AG04450 (cell line): Measurements from ENCODE around the gene PDE7B. TPM values are rescaled to one million over a fixed set of nuclear protein-coding genes. Genes with fewer than 3 reads are reported as not detected.

Experiments used
- CTCF ChIA-PET: fragments of 300-600, 350-600 bp; formaldehyde crosslinking; extraction: SDS; loops from one replicate; lab custom pipeline; 2022; ENCODE audit warnings: antibody characterized with exemption, inconsistent platforms; lab: Charles Lee
- POLR2A ChIA-PET: fragments of 350-600 bp; formaldehyde crosslinking; extraction: SDS; loops from one replicate; lab custom pipeline; 2021; ENCODE audit warnings: antibody characterized with exemption, inconsistent platforms; lab: Yijun Ruan, JAX
- DNase-seq: peaks from one replicate; pipeline ENCODE4 v3.0.0-alpha.2; 2011; ENCODE audit warnings: low read depth, low spot score
- H3K27ac ChIP-seq: one replicate; pipeline ENCODE4 v1.5.1; 2012; ENCODE audit warnings: low read depth, low read length, control low read depth
- H3K27me3 ChIP-seq: one replicate; pipeline ENCODE4 v1.6.0; 2012; ENCODE audit warnings: low read length; ENCODE audit not compliant: control insufficient read depth, insufficient read depth
- H3K4me3 ChIP-seq: 2 replicates; pipeline ENCODE4 v1.5.1; 2011; ENCODE audit warnings: mild to moderate bottlenecking, low read depth, low read length, control low read depth
- H3K9me3 ChIP-seq: 2 replicates; pipeline ENCODE4 v1.5.1; 2012; ENCODE audit warnings: low read length; ENCODE audit not compliant: control insufficient read depth, insufficient read depth
- polyA plus RNA-seq: library from polyadenylated mRNA; depleted of rRNA; stranded (reverse); fragments of >200 nt; gene quantifications from 2 replicates; pipeline ENCODE4 v1.2.3, GENCODE V29; 2011
- TF ChIP-seq, protein P1 (sequence below): IDR thresholded peaks from 2 replicates; pipeline ENCODE4 v1.5.1; 2011; ENCODE audit warnings: low read depth, low read length, control low read depth, inconsistent platforms

PDE7B gene
- polyA plus RNA-seq, 1 experiment: 17.4 TPM

DNA sequence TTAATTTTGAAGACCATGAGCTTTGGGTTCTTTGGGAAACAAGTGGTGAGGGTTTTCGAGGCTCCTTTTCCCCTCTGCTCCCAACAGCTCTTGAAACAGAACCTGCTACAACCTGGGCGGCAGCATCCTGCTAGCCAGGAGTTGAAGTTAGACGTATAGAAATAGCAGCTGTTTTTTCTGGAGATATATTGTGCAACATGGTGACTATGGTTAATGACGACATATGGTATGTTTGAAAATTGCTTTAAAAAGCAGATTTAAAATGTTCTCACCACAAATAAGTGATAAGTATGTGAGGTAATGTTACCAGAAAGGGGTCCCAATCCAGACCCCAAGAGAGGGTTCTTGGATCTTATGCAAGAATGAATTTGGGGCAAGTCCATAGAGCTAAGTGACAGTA, 138.9 kb downstream of the PDE7B start:
- ChIA-PET CTCF (interaction anchor here (1.1 kb wide), 1 partner anchor 236 kb away, joined by 3 read pairs; no protein-coding TSS in a partner anchor), POLR2A (no interaction called here)
- Histone ChIP-seq H3K4me3 (no peak overlapping the region), H3K27ac (no peak overlapping the region), H3K27me3 (no peaks in the 10 kb centered on the region), H3K9me3 (no peaks in the 10 kb centered on the region)
- TF ChIP-seq, protein P1, sequence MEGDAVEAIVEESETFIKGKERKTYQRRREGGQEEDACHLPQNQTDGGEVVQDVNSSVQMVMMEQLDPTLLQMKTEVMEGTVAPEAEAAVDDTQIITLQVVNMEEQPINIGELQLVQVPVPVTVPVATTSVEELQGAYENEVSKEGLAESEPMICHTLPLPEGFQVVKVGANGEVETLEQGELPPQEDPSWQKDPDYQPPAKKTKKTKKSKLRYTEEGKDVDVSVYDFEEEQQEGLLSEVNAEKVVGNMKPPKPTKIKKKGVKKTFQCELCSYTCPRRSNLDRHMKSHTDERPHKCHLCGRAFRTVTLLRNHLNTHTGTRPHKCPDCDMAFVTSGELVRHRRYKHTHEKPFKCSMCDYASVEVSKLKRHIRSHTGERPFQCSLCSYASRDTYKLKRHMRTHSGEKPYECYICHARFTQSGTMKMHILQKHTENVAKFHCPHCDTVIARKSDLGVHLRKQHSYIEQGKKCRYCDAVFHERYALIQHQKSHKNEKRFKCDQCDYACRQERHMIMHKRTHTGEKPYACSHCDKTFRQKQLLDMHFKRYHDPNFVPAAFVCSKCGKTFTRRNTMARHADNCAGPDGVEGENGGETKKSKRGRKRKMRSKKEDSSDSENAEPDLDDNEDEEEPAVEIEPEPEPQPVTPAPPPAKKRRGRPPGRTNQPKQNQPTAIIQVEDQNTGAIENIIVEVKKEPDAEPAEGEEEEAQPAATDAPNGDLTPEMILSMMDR: no peak
- DNase-seq: no peak

DNA sequence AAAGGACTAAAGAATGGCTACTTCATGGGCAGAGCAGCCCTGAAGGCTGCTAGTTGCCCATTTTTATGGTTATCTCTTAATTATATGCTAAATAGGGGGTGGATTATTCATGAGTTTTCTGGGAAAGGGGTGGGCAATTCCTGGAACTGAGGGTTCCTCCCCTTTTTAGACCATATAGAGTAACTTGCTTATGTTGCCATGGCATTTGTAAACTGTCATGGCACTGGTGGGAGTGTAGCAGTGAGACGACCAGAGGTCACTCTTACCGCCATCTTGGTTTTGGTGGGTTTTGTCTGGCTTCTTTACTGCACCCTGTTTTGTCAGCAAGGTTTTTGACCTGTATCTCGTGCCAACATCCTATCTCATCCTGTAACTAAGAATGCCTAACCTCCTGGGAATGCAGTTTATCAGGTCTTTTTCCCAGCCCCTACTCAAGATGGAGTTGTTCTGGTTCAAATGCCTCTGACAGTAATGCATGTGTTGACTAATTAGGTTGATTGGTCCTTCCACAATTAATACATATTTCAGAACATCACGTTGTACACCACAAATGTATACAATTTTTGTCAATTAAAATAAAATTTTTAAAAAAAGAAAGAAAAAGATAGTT, 139.5 kb downstream of the PDE7B start:
- no peaks in the 10 kb centered on the region for H3K27me3 ChIP-seq
- no peaks in the 10 kb centered on the region for H3K9me3 ChIP-seq
- TF ChIP-seq, protein P1: no peak
- no peak overlapping the region for H3K4me3 ChIP-seq
- DNase-seq: no peak
- POLR2A ChIA-PET: no interaction called here
- H3K27ac ChIP-seq: no peak overlapping the region
- CTCF ChIA-PET: interaction anchor here (0.9 to 1.1 kb wide), 2 partner anchors 235 to 239 kb away, joined by 3 read pairs; no protein-coding TSS in a partner anchor

DNA sequence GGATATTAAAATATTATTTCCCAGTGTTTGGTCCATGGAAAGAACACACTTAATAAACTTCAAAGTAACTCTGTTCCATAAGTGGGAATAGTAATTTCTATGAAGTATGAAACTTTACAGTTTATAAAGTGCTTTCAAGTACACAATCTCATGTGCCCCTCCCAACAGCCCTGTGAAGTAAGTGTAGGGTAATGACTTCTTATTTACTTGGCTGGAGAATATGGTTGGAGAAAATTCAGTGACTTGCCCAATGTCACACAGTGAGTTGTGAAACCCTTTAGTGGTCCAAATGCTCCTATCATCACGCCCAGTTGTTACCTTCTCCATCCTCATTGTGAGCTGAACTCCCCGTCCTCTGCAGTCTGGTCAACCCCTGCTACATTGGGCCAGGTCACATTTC, 141.2 kb downstream of the PDE7B start:
- H3K27me3 ChIP-seq: no peaks in the 10 kb centered on the region
- H3K27ac ChIP-seq: no peak overlapping the region
- no peak overlapping the region for H3K4me3 ChIP-seq
- ChIA-PET CTCF (interaction anchor here (1.0 to 1.2 kb wide), 2 partner anchors 40 to 233 kb away, joined by 3 to 5 read pairs; no protein-coding TSS in a partner anchor), POLR2A (interaction anchor here (0.7 kb wide), 1 partner anchor 297 kb away, joined by 4 read pairs; the partner anchor contains the start of gene BCLAF1)
- no peak for DNase-seq
- no peaks in the 10 kb centered on the region for H3K9me3 ChIP-seq
- TF ChIP-seq, protein P1: no peak

DNA sequence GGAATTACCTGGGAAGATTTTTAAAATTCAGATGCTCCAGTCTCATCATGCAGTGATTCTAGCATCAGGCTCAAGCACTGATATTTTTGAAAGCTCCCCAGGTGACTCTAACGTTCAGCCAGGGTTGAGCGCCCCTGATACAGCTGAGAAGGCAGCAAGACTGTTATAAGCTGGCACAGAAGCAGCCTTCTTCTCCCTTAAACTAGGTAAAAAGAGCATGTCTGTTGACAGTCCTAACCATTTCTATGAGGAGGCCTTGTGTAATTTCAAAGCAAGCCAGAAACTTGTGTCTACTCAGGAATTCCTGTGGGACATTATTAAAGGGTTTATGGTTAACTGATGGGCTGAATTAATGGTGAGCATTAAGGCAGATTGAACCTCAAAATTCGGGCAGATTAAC, 141.9 kb downstream of the PDE7B start:
- TF ChIP-seq, protein P1: no peak
- Histone ChIP-seq H3K27ac (no peak overlapping the region), H3K27me3 (no peaks in the 10 kb centered on the region), H3K4me3 (no peak overlapping the region), H3K9me3 (no peaks in the 10 kb centered on the region; the same call in 1 of the 2 replicates)
- DNase-seq: no peak
- POLR2A ChIA-PET: no interaction called here
- CTCF ChIA-PET: no interaction called here

DNA sequence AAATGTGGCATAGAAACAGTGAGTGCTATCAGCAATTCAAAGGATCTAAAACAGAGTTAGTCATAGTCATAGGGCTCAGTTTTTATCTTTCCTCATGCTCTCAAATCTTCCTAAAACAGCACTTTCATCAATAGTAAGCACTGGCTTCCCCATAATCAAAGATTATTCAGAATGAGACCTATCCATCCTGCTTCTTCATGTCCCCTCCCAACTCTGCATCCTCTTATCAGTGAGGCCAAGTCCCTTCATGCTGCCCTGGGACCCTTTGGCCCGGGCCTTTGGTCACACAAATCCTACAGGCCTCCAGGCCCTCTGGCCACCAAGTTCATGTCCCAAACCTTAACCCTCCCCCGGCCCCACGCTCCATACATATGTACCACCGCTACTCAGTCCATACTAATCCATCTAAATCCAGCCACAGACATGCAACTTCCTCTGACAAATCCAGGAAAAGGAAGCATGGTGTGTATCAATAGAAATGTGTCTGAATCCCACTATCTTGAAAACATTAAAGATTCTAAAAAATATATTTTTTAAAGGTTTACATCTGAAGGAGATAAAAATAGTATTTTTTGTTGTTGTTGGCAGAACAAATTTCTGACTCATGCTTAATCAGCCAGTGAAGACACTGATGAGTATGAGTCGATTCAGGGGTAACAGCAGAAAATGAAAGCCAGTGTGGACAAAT, 143.5 kb downstream of the PDE7B start:
- peak overlapping the region; percentile 89 for H3K27ac ChIP-seq
- TF ChIP-seq, protein P1: no peak
- no peak overlapping the region for H3K4me3 ChIP-seq
- ChIA-PET POLR2A (no interaction called here), CTCF (no interaction called here)
- H3K9me3 ChIP-seq: no peaks in the 10 kb centered on the region; the same call in 1 of the 2 replicates
- peak; percentile 47 for DNase-seq
- no peaks in the 10 kb centered on the region for H3K27me3 ChIP-seq
